HL-60 (cell line): Measurements from ENCODE around the gene TMUB1.

Experiments
- DNase-seq, 2 experiments: peaks; one replicate each; pipeline ENCODE4 v3.0.0-alpha.2; 2010 to 2020; ENCODE audit warnings: low read depth in 1 of 2, low spot score in 1 of 2
- H3K27ac ChIP-seq: fragments of 250-450 bp; sonication (Bioruptor Pico); replicated peaks from 2 replicates; pipeline ENCODE4 v1.5.1; 2020; ENCODE audit warnings: mild to moderate bottlenecking, moderate library complexity
- H3K27me3 ChIP-seq: fragments of 250-450 bp; sonication (Bioruptor Pico); 2 replicates; pipeline ENCODE4 v1.5.1; 2021; ENCODE audit warnings: mild to moderate bottlenecking, moderate library complexity; ENCODE audit not compliant: insufficient read depth, poor library complexity, severe bottlenecking
- H3K4me3 ChIP-seq: replicated peaks from 2 replicates; pipeline ENCODE4 v1.5.1; 2011; ENCODE audit warnings: mild to moderate bottlenecking, control low read depth, low read length; ENCODE audit not compliant: insufficient read depth
- CTCF ChIP-seq: IDR thresholded peaks from one replicate; pipeline ENCODE4 v1.5.1; 2011; ENCODE audit warnings: low read length, control low read depth, inconsistent platforms; ENCODE audit not compliant: insufficient read depth
- GABPA ChIP-seq: IDR thresholded peaks from 2 replicates; pipeline ENCODE4 v1.6.1; 2012; ENCODE audit warnings: low read depth
- POLR2AphosphoS5 ChIP-seq: IDR thresholded peaks from 2 replicates; pipeline ENCODE4 v1.6.1; 2012; ENCODE audit warnings: low read depth
- REST ChIP-seq: IDR thresholded peaks from 2 replicates; pipeline ENCODE4 v1.6.1; 2012; ENCODE audit warnings: low read depth; ENCODE audit not compliant: insufficient replicate concordance
- SPI1 ChIP-seq: IDR thresholded peaks from 2 replicates; pipeline ENCODE4 v1.6.1; 2012; ENCODE audit warnings: low read depth, mild to moderate bottlenecking, borderline replicate concordance

The TMUB1 gene

GRCh38 chr7:151119055-151119415, 35.7 kb upstream of the TMUB1 start:
- Histone ChIP-seq H3K27me3 (no peaks in the 10 kb centered on the region), H3K4me3 (no peak overlapping the region), H3K27ac (no peak overlapping the region)
- no peak for TF ChIP-seq POLR2AphosphoS5
- no peak for TF ChIP-seq SPI1
- TF ChIP-seq REST, result no peak
- TF ChIP-seq GABPA, result no peak
- no peak for TF ChIP-seq CTCF
- DNase-seq, result no peak

- Histone ChIP-seq H3K4me3 (no peak overlapping the region), H3K27me3 (no peaks in the 10 kb centered on the region), H3K27ac (peak overlapping the region; percentile 21; the same call in 1 of the 2 replicates)
- no peak for DNase-seq
- TF ChIP-seq SPI1, result no peak
- TF ChIP-seq CTCF, result no peak
- TF ChIP-seq GABPA, result no peak
- no peak for TF ChIP-seq POLR2AphosphoS5
- no peak for TF ChIP-seq REST
These were observed 35.1 kb upstream of the TMUB1 start for GRCh38 chr7:151118108-151119054.

GRCh38 chr7:151117565-151117964, 34.3 kb upstream of the TMUB1 start:
- DNase-seq, result peak in 1 of 2 experiments; percentile 70
- TF ChIP-seq SPI1, result no peak
- TF ChIP-seq CTCF, result no peak
- TF ChIP-seq REST, result no peak
- no peak for TF ChIP-seq POLR2AphosphoS5
- TF ChIP-seq GABPA, result no peak
- no peak overlapping the region for H3K4me3 ChIP-seq
- H3K27ac ChIP-seq, result peak overlapping the region; percentile 21
- H3K27me3 ChIP-seq, result no peaks in the 10 kb centered on the region
